Measurements from ENCODE around the gene PAFAH2.

DNA sequence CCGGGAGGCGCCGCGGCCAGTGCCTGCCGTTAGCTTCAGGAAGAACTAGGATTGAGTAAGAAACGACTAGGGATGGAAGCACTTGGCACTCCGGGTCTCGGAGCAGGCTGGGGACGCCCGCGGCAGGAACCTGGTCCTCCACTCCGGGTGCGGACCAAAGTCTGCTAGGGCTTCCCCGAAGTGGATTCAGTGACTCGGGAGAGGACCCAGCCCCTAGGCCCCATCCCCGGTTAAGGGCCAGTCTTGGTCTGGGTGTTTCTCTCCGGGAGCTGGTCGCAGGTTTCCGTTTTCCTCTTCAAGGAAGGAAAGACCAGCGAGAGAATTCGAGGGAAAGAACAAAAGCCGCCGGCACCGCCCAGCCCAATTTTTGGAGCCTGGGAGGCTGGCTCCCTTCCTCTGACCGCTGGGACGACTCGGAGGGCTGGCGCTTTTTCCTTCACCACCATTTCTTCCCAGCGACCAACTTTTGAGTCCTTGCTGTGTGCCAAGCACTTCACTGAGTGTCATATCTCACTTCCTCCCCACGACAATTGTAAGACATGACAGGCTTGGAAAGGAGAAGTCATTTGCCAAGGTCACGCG lies 74.8 kb downstream of the PAFAH2 start:
- TF ChIP-seq, protein P1, sequence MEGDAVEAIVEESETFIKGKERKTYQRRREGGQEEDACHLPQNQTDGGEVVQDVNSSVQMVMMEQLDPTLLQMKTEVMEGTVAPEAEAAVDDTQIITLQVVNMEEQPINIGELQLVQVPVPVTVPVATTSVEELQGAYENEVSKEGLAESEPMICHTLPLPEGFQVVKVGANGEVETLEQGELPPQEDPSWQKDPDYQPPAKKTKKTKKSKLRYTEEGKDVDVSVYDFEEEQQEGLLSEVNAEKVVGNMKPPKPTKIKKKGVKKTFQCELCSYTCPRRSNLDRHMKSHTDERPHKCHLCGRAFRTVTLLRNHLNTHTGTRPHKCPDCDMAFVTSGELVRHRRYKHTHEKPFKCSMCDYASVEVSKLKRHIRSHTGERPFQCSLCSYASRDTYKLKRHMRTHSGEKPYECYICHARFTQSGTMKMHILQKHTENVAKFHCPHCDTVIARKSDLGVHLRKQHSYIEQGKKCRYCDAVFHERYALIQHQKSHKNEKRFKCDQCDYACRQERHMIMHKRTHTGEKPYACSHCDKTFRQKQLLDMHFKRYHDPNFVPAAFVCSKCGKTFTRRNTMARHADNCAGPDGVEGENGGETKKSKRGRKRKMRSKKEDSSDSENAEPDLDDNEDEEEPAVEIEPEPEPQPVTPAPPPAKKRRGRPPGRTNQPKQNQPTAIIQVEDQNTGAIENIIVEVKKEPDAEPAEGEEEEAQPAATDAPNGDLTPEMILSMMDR (tag by site-specific recombination; IDR thresholded peaks at IDR 0.05) = no peak
- TF ChIP-seq ZNF24 (tag by site-specific recombination; IDR thresholded peaks at IDR 0.05) (no peak), ZNF174 (tag by site-specific recombination; IDR thresholded peaks at IDR 0.05) (no peak), ATF2 (tag by site-specific recombination; IDR thresholded peaks at IDR 0.05; ENCODE audit: low read depth) (no peak), ZNF324 (tag by site-specific recombination; IDR thresholded peaks at IDR 0.05) (no peak), ZBTB7A (tag by site-specific recombination; IDR thresholded peaks at IDR 0.05; ENCODE audit: low read depth) (no peak), ZNF530 (tag by site-specific recombination; IDR thresholded peaks at IDR 0.05; ENCODE audit: low read depth) (no peak), ZNF10 (tag by site-specific recombination; IDR thresholded peaks at IDR 0.05) (no peak), SETDB1 (IDR thresholded peaks at IDR 0.05; ENCODE audit: insufficient read length, low read length) (no peak), ZNF560 (tag by site-specific recombination; IDR thresholded peaks at IDR 0.05; ENCODE audit: borderline replicate concordance) (no peak)
